Esophagus mucosa (tissue), 1 donor: ENCODE data around the gene ADARB2. TPM values are rescaled to one million over a fixed set of nuclear protein-coding genes. Genes with fewer than 3 reads are reported as not detected.

Experiments
- ATAC-seq: fragments of 200-7000 bp; cut with Tn5 transposase; one replicate; pipeline ENCODE4 v1.9.1; 2020
- total RNA-seq: library from RNA; stranded (reverse); gene quantifications from one replicate; pipeline ENCODE4 v1.2.4, GENCODE V29; 2023
- donor health status: DM: yes; HTN: yes; CAD: no.

ADARB2 gene
- total RNA-seq, 1 donor from 2014 or later: 0.20 TPM

GRCh38 chr10:1735562-1735961 lies 1.8 kb downstream of the ADARB2 start:
- no peak for ATAC-seq

GRCh38 chr10:1734288-1734687 lies 3.0 kb downstream of the ADARB2 start:
- no peak for ATAC-seq

DNA sequence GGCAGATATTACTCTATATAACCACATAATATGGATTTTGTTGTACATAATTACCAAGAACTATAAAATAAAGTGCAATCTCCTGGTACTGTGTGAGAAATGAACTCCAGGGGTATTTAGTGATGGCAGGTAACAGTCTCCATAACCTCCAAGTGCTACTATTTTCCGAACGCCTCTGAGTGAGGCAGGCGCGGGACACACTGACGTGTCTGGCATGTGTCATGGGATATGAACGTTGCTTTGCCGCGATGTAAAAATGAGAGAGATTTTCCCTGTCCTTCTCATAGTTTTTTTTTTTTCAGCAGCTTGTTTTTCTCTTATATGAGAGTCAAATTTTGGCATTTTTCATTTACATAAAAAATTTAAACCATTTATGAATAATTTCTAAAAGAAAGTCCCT lies 3.6 kb downstream of the ADARB2 start:
- no peak for ATAC-seq

DNA sequence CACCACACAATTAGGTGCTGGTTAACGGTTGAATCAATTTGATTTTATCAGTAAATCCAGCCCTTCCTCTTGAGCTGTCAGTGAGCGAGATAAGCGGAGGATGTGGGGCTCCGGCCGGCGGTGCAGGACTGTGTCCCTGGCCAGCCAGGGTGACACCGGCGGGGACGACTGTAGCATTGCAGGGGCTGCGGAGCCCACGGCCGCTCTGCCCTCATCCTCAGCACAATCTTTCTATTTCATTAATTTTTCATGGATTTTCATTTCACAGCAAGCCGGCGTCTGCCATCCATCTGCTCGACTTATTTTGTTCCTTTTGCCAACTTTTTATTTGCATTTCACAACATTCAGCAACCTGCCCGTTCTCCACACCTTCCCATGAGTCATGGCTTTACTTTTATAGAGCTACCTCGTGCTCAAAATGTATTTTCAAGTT lies 4.7 kb downstream of the ADARB2 start:
- peak; percentile 76 for ATAC-seq

GRCh38 chr10:1731592-1731991 lies 5.7 kb downstream of the ADARB2 start:
- no peak for ATAC-seq

DNA sequence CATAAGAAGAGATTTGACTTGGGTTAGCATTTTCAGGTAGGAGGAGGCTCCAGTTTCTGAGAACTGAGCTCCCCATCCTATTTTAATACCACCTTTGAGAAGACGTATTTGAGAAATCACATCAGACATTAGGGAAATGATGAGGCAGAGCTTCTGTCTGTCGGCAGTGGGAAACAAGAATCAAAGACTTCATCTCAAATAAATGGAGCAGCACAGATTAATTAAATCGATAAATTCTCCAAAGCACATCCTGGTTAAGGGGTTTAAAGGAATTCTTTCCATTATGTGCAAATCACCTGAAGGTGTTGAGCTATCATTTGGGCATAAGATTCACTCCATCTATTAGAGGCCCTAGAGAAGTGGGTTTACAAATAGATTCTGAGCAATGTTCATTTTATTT lies 7.6 kb downstream of the ADARB2 start:
- ATAC-seq: no peak

DNA sequence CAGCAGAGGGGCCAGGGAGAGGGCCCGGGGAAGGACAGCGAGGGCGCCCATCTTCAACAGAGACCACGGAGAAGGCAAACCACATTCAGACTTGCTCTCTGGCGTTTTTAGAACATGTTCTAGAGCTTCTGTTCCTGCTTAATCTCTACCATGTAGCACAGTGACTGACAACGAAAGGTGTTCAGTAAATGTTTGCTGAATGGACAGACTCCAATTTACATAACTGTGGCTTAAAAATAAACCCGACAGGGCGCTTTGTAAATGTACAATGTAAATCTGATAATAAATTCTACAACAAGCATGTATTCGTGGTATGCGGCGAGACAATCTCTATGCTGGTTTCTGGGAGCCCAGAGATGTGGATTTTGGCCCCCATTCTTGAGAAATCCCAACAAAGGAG lies 10.5 kb downstream of the ADARB2 start:
- no peak for ATAC-seq

DNA sequence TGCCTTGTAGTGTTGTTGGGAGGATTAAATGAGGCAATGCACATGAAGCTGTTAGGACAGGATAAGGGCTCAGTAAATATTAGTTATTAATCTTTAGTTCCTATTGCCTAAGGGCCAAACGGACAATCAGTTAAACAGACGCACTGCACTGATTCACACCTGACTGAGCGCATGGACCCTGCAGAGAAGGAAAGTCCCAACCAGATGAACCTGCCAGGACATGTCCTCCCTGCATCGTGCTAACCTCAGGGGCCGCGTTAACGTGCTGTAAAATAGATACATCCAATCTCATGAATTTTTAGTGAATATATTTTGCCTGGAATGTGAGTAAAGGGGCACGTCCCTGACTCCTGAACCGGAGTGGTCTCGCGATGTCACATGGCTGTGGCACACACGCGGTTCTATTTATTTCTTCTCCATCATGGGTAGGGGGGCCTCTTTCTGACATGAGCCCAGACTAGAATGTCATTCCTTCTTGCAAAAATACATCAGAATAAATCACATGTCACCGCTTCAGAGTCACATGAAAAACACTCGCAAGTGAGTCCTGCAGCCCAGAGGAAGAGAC lies 12.3 kb downstream of the ADARB2 start:
- ATAC-seq: peak; percentile 60

DNA sequence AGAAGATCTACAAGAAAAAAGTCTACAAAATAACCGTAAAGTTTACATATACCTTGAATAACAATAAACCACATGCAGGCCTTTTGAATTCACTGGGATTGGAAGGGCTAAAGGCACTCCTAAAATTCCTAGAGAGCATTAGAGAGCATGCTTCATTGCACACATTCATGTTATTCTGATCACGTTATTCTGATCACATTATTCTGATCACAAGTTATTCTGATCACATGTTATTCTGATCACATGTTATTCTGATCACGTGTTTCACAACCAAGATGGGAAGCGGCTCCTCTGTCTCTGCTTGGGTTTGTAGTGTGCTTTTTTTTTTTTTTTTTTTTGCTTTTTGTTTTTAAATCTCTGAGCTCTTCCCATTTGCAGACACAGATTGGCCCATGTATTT lies 20.5 kb downstream of the ADARB2 start:
- no peak for ATAC-seq

DNA sequence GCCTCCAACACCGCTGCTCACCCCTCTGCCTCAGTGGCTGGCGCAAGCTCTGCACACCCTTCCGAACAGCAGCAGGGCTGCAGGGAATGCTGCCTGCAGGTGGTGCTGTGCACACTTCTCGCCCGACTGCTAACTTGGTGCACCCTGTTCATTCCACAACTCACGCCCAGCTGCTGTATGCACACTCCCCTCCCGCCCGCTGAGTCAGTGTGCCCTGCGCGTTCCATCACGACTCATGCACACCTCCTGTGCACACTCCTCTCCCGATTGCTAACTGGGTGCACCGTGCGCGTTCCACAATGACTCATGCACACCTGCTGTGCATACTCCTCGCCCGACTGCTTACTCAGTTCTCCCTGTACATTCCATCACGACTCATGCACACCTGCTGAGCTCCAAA lies 21.5 kb downstream of the ADARB2 start:
- ATAC-seq: peak; percentile 95

- ATAC-seq: no peak
These were observed 24.2 kb downstream of the ADARB2 start for GRCh38 chr10:1712944-1713671.

- ATAC-seq: no peak
These were observed 25.0 kb downstream of the ADARB2 start for GRCh38 chr10:1712314-1712713.

DNA sequence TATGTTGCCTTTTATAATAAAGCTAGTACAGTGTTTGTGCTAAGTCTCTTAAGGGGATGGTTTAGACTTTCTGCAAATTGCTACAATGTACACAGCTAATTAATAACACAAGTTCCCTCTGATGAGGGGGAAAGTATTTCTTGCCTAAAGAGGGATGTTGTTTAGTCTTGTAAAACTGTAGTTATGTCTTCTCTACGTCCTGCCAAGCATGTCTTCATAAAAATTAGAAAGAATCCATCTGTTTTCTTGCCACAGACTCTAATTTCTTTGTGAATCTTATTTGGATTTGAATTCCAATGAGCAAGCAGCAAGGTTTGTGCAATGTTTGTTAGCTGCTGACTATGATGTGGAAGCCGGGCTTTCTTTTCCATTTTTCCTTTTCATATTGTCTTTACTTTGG lies 28.2 kb downstream of the ADARB2 start:
- ATAC-seq: no peak

DNA sequence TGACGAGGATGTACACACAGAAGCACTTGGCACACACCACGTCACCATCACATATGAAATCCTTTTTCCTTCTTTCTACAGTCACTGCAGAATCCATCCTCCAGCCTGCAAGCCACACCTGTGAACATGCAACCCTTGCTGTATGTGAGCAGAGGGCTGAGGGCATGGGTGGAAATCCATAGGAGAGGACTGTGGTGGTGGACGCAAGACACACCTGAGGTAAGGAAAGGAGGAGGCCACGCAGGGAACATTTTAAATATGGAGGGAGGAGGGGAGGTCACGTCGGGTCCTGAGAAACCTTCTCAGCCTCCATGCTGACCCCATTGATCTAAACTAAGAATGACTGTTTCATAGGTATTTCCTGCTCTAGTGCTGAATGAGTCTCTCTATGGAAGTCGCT lies 28.6 kb downstream of the ADARB2 start:
- ATAC-seq: no peak

- ATAC-seq: no peak
These were observed 30.6 kb downstream of the ADARB2 start for GRCh38 chr10:1706711-1707110.

DNA sequence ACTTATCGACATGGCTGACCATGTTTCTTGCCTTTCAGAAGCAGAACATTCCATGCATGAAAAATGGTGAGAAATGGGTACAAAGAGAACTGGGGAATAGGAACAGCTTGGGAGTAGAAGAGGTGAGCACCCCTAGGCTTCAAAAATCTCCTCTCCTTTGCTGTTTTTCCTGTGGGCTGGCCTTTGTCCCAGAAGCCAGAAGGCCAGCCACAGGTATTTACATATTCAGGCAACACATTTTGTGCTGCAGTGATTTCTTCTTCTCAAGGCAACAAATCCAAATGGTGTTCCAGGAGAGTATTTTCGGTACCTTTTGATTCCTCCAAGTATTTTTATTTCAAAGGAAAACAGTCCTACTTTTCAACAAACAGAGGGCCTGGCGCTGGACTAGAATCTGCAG lies 31.1 kb downstream of the ADARB2 start:
- no peak for ATAC-seq

DNA sequence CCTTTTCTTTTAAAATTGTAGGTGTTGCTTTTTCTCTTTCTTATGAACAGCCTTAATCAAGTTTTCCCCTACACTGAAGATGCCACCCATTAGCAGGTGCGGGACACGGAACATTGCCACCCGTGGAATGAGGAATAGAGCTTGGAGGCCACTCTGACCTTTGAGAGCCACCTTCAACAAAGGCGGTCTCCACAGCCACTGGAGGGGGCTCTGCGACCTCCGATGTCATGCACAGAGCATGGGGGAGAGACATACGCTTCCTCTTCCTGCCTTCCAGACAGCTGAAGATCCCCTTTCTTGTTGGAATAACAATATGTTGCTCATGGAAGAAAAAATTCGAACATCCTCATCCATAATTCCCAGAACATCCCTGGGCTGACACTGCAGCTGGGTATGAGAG lies 39.1 kb downstream of the ADARB2 start:
- ATAC-seq: no peak

GRCh38 chr10:1696106-1696505 lies 41.2 kb downstream of the ADARB2 start:
- ATAC-seq: no peak

- ATAC-seq: no peak
These were observed 47.2 kb downstream of the ADARB2 start for GRCh38 chr10:1690086-1690485.

DNA sequence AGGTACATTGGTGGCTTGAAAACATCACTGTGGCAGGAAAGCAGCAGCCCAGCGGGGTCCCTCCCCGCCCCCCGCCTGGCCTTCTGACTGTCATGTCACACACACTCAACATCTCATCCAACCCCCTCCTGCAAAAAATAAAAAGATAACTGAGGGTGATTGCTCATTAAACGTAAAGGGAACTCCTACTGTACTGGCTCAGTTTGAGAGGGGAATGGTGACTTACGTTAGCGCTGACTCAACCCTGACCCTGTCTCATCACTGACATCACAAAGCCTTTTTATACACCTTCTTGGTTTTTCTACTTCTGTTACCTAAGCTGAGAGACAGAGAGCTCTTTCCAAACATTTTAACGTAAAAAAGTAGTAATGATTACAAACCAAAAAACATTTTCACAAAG lies 48.8 kb downstream of the ADARB2 start:
- no peak for ATAC-seq

DNA sequence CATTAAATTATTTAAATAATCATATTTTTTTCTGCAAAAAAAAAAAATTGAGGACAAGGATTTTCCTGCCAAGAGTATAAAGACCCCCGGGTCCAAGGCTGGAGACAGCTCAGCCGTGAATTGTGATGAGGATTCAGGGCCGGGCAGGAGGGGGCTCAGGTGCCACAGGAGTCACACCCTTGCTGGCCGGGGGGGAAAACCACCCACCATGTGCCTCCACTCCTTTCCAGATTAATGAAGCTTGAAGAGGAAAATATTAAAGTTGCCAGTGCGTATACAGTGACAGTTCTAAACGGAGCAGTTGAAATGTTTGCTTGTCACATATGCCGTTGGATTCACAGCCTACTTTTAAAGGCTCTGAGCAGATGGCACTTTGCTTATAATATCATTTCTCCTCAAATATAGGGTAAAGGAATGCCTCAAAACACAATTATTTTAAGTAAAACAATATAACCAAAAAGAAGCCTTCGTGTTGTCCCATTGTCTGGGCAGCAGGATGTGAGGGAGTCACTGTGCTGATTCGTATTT lies 49.6 kb downstream of the ADARB2 start:
- no peak for ATAC-seq

DNA sequence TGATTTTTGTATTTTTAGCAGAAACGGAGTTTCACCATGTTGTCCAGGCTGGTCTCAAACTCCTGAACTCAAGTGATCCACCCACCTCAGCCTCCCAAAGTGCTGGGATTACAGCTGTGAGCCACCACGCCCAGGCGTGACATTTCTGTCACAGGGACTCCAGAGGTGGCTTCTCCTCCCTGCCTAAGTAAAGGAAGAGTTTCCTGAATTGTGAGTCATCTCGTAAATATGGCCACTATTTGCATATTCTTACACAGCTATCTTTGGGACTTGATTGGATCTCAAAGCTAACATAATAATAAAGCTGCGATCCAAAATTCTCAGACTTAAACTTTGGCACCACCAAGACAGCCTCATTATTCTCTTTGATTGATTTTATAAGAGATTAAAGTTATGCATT lies 50.1 kb downstream of the ADARB2 start:
- peak; percentile 79 for ATAC-seq

DNA sequence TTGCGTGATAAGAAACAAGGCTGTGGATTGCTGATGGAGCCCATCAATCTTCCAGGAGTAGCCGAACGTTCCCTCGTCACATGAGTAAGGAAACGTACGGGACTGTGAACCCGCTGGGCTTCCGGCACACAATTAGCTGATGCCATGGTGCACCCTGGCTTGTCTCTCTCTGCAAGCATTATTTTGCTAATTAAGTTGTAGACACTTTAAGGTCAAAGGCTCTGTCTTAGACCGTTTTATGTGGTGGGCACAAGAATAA lies 50.9 kb downstream of the ADARB2 start:
- ATAC-seq: no peak

GRCh38 chr10:1685699-1686490 lies 51.4 kb downstream of the ADARB2 start:
- no peak for ATAC-seq
